ENCODE data around the gene CEP83.

DNA sequence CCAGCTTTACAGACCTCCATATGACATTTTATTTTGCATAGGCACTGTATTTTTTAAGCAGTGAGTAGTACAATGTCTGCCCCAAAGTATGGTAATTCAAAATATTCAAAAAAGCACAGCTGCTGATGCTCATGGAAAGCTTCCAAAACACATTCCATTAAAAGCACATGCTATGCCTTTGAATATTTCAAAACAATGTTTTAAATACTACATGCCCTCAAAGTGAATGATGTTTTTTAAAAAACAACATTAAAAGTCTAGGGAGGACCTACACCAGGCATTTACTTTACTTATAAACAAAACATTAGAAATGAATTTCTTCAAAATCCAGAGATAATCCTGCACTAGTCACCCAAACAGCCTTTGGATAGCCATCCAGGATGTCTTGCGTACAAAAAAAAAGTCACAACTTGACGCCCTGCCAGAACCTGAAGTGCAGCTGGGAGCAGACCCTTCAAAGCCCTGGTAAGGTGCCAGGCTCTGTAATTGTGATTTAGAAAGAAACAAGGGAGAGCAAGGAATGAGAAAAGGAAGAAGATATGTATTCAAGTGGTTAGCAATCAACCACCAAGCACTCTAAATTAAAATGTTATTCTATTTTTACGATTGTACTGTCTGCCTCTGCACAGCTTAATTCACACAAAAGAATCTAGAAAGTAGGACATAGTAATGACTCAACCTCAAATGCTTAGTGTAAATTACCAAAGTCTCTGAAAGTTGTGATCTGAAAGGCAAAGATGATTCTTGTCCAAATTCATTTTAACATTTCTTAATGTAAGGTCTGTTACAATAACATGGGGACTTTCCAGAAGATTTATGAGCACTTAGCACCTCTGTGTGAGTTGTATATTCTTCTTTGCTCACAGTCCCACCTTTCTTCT is 31.9 kb downstream of the CEP83 start:
- TF ChIP-seq, protein P1, sequence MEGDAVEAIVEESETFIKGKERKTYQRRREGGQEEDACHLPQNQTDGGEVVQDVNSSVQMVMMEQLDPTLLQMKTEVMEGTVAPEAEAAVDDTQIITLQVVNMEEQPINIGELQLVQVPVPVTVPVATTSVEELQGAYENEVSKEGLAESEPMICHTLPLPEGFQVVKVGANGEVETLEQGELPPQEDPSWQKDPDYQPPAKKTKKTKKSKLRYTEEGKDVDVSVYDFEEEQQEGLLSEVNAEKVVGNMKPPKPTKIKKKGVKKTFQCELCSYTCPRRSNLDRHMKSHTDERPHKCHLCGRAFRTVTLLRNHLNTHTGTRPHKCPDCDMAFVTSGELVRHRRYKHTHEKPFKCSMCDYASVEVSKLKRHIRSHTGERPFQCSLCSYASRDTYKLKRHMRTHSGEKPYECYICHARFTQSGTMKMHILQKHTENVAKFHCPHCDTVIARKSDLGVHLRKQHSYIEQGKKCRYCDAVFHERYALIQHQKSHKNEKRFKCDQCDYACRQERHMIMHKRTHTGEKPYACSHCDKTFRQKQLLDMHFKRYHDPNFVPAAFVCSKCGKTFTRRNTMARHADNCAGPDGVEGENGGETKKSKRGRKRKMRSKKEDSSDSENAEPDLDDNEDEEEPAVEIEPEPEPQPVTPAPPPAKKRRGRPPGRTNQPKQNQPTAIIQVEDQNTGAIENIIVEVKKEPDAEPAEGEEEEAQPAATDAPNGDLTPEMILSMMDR (IDR thresholded peaks at IDR 0.05): no peak
- TF ChIP-seq POLR2A (IDR thresholded peaks at IDR 0.05) (no peak), POLR2AphosphoS5 (IDR thresholded peaks at IDR 0.05) (no peak)

All from prostate gland (tissue), 2 donors.